ENCODE measurements around the gene HTN3.
"Not testable (repeated sequence)": the region's sequence is repeated elsewhere in the genome, so short reads cannot be mapped to it uniquely, and the experiment has no call there.

HTN3 gene
- 0 reads per million in 4 donors for total RNA-seq

DNA sequence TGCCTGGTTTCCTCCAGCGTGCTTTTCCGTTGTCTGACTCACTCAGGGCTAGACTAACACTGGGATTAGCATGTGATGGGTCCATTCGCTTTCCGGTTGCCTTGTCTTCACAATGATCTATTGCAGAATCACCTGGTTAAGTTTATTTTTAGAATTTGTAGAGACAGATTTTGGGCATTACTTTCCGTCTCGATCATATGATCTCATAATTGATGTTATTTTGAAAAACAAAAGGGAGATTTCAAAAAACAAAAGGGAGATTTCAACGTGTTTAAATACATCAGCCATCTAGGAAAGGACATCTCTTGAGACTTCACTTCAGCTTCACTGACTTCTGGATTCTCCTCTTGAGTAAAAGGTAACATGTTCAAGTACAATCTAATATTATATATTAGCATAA is at the start of gene HTN3:
Gene HTN3 (plus strand): TSS at position 301 of the 400 bp plus-strand sequence. CDS start 2,282 bp downstream, outside the sequence.
- not testable (repeated sequence) for DNase-seq

DNA sequence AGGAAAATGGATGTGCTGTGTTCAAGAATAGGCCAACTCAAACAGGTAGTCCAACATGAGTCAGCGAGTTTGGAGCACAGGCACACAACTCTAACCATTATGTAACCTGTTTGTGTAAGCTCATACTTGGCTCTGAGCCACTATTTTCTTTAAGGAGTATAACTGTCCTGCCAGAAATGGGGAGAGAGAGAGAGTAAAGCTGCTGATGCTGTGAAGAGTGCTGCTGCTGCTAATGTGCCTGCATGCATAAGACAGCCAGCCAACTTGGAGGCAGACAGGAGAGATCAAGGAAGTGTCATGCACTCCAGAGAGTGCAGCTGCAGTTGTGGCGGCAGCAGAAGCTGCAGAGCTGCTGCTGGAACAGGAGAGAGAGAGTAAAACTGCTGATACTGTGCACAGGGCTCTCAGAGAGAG is 44.2 kb upstream of the HTN3 start:
- DNase-seq = peak in 1 of 5 donors; percentile 1

DNA sequence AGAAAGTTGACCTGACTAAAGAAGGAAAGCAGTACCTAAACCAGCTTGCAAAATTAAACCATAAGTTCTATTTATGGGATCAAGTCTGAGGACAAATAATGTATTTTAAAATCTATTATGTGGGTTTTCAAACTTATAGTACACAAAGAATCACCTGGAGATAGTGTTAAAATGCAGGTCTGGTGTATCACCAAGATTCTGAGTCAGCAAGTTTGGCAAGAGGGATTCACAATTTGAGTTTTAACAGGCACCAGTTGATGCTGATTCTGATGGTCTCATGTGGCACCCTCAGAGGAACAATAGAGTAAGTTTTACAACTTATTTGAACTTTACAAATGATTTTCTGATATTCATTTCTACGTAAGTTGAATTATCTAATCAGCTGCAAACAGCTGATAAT is 41.6 kb upstream of the HTN3 start:
- no peak for DNase-seq

DNA sequence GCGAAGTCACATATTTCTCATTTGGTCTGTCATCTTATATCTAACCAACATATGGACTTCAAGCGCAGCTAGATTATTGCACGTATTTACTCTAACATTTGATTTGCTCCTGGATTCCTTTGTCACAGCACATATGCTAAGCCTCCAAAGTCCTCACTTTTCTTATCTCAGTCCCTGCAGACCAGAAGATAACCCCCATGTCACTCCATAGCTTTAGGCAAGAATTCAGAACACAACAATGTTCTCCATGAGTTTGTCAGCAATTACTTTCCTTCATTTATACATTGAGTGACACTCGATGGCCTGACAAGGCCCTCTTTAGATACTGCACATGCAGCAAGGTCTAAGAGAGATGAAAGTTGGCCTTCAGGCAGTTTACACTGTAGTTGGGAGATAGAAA is 37.2 kb upstream of the HTN3 start:
- no peak for DNase-seq

DNA sequence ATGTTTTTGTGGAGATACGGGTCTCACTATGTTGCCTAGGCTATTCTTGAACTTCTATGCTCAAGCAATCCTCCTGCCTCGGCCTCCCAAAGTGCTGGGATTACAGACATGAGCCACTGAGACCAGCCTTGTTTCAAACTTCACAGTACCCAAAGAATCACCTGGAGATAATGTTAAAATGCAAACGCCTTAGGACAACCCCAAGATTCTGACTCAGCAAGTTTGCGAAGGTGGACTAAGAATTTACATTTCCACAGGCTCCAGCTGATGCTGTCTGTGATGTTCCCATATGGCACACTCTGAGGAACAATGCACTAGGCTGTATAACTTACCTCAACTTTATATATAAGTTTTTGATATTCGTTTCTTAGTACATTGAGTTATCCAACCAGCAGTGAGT is 33.5 kb upstream of the HTN3 start:
- DNase-seq = no peak

DNA sequence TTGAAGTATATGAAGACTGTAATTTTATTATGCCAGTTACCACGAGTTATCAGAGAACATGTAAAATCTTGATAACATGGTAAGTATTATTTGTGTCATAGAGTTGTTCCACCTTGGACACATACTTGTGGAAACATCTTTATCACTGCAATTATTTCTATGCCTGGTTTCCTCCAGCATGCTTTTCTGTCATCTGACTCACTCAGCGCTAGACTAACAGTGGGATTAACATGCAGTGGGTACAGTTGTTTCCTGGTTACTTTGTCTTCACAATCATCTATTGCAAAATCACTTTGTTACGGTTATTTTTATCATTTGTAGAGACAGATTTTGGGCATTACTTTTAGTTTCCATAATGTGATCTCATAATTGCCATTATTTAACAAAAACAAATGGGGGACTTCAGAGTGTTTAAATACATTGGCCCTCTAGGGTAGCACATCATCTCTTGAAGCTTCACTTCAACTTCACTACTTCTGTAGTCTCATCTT is 32.7 kb upstream of the HTN3 start, which contains the start of gene STATH:
Gene STATH (plus strand): TSS at position 441 of the 491 bp plus-strand sequence. CDS start 2,472 bp downstream, outside the sequence.
- DNase-seq = no peak

DNA sequence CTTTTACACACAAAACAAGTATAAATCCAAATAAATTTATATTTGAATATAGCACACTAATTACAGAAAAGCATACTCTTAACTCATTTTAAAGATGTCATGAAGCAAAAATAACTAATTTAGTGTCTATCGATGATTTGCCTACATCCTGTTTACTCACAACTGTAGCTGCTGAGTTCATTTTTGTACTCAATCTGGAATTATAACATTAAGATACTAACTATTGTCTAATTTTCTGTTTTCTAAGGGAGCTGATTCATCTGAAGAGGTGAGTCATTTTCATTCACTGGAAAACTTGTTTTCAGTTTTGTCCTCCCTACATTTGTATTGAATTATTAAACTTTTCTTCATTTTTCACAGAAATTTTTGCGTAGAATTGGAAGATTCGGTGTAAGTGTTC is 28.8 kb upstream of the HTN3 start:
- peak in 1 of 5 donors; percentile 28 for DNase-seq

DNA sequence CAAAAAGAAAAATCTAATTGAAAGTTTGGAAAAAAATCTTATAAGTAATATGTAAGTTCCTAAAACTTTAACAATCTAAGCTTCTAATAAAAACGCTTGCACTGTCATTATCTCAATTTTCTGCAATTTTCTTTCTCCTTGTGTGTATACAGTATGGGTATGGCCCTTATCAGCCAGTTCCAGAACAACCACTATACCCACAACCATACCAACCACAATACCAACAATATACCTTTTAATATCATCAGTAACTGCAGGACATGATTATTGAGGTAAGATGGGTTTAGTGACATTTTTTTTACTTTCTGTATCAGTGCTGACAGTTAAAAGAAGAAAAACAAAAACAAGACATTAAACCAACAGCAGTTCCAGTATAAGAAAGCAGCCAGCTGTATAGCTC is 27.5 kb upstream of the HTN3 start:
- DNase-seq = peak in 1 of 5 donors; percentile 2

DNA sequence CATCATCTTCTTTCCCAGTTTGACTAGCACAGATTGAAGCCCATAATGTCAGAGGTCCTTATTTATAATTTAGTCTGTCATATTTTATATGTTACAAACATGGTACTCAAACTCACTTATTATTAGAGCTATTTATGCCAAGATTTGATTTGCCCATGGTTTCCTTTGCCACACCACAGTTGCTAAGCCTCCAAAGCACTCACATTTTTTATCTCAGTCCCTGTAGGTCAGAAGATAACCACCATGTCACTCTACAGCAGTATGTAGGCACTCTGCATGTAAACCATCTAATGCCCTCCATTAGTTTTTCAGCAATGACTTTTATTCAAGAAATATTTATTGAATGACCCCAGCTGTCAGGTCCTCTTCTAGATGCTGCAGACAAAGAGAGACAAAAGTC is 25.8 kb upstream of the HTN3 start:
- DNase-seq = no peak

DNA sequence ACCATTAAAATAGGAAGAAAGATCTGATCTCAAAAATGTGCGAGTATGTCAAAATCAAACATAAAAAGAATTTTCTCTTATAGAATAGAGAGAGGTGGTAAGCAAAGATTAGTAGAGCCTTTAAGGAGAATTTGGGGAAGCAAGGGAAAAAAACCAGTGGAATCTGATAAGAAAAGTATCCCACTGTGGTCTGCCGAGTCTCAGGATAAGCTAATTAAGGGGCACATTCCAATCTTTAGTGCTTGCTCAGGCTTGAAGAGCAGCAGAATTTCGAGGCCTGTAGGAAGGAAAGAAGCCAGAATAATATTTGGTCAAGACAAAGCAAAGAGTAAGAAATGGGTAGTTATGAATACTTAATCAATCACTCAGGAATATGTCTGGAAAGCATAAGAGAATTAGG is 19.5 kb upstream of the HTN3 start:
- no peak for DNase-seq

DNA sequence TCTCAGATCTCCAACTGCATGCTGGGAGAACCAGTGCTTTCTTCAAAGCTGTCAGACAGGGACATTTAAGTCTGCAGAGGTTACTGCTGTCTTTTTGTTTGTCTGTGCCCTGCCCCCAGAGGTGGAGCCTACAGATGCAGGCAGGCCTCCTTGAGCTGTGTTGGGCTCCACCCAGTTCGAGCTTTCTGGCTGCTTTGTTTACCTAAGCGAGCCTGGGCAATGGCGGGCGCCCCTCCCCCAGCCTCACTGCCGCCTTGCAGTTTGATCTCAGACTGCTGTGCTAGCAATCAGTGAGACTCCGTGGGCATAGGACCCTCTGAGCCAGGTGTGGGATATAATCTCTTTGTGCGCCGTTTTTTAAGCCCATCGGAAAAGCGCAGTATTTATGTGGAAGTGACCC is 9.3 kb upstream of the HTN3 start:
- not testable (repeated sequence) for DNase-seq

DNA sequence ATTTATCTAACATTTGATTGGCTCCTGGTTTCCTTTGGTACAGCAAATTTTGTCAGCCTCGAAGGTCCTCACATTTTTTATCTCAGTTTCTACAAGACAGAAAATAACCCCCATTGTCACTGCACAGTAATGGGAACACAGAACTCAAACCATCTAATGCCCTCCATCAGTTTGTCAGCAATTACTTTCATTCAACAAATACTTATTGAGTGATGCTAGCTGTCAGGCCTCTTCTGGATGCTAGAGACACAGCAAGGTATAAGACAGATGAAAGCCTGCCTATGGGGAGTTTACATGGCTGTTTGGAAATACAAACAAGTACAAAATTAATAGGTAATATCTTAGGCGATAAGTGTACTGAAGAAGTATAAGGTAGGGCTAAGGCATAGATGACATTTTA is 5.0 kb upstream of the HTN3 start:
- no peak for DNase-seq

DNA sequence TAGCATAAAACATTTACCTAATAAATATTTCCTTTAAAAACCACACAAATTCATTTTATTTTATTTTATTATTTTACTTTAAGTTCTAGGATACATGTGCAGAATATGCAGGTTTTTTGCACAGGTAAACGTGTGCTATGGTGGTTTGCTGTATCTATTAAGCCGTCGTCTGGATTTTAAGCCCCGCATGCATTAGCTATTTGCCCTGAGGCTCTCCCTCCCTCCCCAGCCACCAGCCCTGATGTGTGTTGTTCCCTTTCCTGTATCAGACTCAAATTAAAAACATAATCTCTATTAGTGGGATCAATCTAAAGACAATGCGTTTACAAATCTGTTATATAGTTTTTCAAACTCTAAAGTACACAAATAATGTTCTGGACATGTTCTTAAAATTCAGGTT is 1.2 kb upstream of the HTN3 start:
- DNase-seq = no peak

DNA sequence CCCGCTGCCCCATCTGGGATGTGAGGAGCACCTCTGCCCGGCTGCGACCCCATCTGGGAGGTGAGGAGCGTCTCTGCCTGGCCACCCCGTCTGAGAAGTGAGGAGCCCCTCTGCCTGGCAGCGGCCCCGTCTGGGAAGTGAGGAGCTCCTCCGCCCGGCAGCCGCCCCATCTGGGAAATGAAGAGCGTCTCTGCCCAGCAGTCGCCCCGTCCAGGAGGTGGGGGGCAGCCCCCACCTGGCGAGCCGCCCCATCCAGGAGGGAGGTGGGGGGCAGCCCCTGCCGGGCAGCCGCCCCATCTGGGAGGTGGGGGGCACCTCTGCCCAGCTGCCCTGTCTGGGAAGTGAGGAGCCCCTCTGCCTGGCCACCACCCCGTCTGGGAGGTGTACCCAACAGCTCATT is 9.3 kb downstream of the HTN3 start:
- not testable (repeated sequence) for DNase-seq

DNA sequence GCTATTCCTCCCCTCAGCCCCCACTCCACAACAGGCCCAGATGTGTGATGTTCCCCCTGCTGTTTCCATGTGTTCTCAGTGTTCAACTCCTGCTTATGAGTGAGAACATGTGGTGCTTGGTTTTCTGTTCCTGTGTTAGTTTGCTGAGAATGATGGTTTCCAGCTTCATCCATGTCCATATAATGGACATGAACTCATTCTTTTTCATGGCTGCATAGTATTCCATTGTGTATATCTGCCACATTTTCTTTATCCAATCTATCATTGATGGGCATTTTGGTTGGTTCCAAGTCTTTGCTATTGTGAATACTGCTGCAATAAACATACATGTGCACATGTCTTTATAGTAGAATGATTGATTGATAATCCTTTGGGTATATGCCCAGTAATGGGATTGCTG is 11.7 kb downstream of the HTN3 start:
- DNase-seq = not testable (repeated sequence)

DNA sequence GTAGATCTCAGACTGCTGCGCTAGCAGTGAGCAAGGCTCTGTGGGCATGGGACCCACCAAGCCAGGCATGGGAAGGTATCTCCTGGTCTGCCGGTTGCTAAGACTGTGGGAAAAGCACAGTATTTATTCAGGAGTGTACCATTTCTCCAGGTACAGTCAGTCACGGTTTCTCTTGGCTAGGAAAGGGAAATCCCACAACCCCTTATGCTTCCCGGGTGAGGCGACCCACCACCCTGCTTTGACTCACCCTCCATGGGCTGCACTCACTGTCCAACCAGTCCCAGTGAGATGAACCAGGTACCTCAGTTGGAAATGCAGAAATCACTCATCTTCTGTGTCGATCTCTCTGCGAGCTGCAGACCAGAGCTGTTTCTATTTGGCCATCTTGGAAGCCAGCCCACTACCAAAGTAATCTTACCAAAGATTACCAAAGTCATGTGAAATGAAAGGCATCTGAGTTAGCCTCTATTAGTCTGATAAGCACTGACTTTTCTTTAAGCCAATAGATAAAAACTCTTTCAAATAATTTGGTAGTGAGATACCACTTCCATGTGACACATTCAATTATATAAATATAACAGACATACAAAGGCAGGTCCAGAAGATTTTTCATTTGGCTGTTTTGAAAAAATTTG is 13.5 kb downstream of the HTN3 start:
- no peak for DNase-seq

DNA sequence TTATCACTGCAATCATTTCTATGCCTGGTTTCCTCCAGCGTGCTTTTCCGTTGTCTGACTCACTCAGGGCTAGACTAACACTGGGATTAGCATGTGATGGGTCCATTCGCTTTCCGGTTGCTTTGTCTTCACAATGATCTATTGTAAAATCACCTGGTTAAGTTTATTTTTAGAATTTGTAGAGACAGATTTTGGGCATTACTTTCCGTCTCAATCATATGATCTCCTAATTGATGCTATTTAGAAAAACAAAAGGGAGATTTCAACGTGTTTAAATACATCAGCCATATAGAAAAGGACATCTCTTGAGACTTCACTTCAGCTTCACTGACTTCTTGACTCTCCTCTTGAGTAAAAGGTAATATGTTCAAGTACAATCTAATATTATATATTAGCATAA is 21.9 kb downstream of the HTN3 start, which contains the start of gene HTN1:
Gene HTN1 (plus strand): TSS at position 301 of the 400 bp plus-strand sequence. CDS start 2,639 bp downstream, outside the sequence.
- not testable (repeated sequence) for DNase-seq

DNA sequence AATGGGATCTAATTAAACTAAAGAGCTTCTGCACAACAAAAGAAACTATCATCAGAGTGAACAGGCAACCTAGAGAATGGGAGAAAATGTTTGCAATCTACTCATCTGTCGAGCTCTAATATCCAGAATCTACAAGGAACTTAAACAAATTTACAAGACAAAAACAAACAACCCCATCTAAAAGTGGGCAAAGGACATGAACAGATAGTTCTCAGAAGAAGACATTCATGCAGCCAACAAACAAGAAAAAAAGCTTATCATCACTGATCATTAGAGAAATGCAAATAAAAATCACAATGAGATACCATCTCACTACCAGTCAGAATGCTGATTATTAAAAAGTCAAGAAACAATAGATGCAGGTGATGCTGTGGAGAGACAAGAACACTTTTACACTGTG is 28.3 kb downstream of the HTN3 start:
- not testable (repeated sequence) for DNase-seq

DNA sequence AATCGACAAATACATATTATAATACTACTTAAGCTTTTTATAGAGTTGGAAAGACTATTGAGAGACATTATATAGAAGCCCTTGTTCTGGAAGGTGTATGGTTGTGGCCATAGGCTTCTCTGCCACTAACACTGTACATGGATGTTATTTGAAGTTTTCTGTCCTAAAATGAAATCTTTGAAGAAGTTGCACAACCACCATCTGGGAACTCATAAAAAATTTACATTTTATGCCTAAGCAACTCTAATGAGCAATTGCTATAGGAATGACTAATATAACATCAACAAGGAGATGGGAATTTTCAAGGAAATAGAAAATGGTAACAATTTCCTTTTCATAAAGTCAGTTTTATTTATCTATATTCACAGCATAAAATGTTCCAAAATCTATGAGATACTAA is 29.4 kb downstream of the HTN3 start:
- no peak for DNase-seq

DNA sequence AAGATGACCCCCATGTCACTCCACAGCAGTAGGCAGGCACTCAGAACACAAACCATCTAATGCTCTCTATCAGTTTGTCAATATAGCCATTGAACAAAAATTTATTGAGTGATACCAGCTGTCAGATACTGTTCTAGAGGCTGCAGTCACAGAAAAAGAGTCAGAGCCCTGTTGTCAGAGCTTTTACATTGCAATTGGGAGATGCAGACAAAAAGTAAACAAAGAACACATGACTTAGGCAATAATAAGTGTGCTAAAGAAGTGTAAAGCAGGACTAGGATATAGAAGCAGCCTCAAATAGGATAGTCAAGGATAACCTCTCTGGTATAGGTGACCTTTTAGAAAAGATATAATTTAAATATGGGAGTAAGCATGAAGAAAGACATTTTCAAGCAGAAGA is 30.9 kb downstream of the HTN3 start:
- no peak for DNase-seq

DNA sequence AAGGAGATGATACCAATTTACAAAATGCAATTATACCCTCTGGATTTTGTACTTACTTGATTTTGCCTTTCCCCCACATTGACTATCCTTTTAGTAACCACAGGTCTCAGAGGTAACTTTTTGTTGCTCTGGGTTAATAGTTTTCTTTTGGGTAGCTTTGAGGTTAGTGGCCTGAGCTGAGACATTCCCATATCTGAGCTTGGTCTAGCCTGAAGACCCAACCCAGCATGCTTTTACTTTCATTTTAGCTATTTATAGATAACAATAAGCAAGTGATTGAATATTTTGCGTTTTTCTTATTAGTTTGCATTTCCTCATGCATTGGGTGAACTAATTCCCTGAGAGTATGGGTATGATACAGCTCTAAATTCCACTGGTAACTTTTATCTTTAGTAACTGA is 33.7 kb downstream of the HTN3 start:
- no peak for DNase-seq

DNA sequence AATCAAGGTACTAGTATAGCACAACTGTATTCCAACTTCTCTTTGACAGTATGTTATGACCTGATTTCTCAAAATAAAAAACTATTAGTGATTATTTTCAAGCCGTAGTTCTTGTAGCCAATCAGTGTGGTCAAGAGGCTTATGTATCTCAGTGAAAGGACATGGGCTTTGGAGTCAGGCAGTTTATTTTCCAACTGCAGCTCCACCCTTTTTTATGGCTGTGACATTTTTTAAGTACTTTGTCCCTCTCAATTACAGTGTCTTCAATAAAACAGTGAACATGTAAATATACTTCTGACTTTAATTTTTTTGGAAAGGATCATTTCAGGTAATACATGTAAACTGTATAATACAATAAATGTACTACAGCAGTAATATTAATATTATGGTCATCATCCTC is 51.9 kb downstream of the HTN3 start:
- no peak for DNase-seq
